GM21360 (cell line): ENCODE data around the gene M1AP.

Experiments used
- ATAC-seq: cut with Tn5 transposase; IDR thresholded peaks from one replicate; pipeline ENCODE4 v1.9.1; 2021; ENCODE audit warnings: mild to moderate bottlenecking, moderate library complexity; ENCODE audit not compliant: unreplicated experiment

M1AP gene

GRCh38 chr2:74507926-74508520 is 140.1 kb downstream of the M1AP start:
- peak; percentile 17 for ATAC-seq
